ENCODE measurements around the gene BACE2. TPM values are rescaled to one million over a fixed set of nuclear protein-coding genes. Genes with fewer than 3 reads are reported as not detected.

Gene BACE2
- 21.3 and 23.2 TPM in 2 replicates for total RNA-seq
- polyA plus RNA-seq (2012) = 201 TPM

DNA sequence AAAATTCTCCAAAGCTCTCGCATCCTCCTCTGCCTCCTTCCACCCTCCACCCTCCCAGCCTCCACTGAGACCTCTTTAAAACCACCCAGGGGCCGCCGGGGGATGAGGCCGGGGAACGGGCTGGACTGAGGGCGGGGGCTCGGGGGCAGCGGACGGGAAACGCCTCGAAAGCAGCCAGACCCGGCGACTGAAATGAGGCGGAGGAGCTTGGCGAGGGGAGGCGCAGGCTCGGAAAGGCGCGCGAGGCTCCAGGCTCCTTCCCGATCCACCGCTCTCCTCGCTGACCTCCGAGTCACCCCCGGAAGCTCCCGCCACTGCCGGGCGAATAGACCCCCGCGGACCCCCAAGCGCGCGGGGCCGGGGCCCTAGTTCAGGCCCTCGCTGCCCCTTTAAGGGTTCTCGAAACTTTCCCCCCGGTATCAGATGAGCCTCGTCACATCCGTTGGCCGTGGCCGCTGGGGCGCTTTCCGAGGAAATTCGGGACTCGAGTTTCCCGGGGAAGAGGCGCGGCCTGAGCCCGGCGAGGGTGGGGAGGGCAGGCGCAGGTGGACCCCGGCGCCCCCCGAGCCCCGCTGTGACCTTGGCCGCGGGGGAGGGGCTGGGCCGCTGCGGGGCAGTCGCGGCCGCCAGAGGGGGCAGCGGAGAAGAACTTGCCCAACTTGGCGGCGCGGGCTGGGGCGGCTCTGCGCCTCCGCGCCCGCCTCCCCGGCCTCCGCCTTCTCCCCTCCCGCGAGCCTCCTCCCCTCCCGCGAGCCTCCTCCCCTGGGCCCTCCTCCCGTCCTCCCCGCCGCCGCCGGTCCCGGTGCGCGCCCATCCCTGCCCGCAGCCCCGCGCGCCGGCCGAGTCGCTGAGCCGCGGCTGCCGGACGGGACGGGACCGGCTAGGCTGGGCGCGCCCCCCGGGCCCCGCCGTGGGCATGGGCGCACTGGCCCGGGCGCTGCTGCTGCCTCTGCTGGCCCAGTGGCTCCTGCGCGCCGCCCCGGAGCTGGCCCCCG is at the start of gene BACE2:
TSS of gene BACE2 (plus strand) at position 813 of the 995 bp plus-strand sequence. CDS start at position 917, 104 bp downstream.
- DNase-seq (ENCODE audit: low read depth) = peak; percentile 71

DNA sequence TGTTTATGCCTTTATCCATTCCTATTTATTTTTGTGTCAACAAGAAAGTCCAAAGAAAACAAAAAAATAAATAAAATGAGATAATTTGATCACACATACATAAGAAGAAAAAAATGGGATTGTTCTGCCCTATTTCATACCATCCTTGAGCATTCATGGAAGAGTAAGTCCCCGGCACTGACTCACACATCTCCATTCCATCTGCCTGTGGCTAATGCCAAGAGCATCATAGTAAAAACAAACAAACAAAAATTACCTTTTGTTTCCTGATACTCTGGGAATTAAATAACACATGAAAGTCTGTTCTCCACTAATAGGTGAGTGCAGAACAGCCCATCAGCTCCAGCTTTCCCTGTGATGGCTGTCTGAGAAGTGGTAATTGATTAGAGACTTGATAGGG is 48.1 kb upstream of the BACE2 start:
- DNase-seq (ENCODE audit: low read depth) = no peak

- no peak for DNase-seq (ENCODE audit: low read depth)
Measured at GRCh38 chr21:41120997-41121396, 47.0 kb upstream of the BACE2 start.

DNA sequence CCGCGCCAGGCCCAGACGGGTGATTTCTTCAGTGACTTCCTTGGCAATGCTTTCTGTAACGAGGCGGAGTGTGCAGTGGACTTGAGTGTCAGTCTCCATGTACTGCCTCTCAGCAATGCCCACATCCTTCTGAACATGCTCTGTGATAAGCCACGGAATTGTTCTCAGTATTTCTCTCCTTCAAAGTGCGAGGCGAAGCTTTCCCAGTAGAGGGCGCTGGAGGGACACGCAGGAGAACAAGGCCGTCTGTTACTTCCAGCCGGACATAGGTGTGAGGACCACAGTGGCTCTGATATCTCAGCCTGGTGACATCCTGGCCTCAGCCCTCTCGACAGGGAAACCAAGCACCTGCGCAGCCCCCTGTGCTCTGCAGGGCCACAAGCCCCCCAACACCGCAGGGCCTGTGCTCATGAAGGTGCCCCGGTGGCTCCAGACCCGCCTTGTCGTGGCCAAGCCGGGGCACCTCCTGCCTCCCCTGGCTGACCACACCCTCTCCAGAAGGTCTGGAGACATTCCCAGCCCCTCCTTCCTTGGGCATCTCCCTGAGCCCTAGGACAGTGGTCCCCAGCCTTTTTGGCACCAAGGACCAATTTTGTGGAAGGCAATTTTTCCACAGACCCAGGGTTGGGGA is 46.1 kb upstream of the BACE2 start:
- peak; percentile 76 for DNase-seq (ENCODE audit: low read depth)

DNA sequence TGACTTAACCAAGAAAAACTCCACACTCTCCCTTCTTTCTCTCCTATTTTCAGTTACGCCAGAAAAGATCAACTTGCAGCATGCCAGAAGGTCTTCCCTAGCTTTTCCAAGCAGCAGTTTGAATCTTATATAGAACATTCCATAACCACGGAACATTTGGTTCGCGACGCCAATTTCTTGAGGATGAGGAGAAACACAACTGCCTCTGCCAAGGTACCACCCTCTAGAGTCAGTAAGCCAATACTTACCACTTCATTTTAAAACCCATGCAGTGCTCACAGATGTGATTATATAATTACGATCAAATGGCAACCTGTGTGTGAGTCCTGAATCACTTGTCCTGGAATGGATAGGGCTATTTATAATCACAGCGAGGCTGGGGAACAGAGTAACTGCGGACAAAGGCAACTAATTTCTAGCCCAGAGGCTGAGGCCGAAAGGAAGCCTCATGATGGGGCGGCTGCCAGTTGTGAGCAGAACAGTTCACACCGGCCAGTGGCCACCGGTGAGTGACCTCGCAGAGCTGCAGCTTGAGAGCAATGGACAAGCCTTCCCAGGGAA is 43.2 kb upstream of the BACE2 start:
- DNase-seq (ENCODE audit: low read depth) = no peak

DNA sequence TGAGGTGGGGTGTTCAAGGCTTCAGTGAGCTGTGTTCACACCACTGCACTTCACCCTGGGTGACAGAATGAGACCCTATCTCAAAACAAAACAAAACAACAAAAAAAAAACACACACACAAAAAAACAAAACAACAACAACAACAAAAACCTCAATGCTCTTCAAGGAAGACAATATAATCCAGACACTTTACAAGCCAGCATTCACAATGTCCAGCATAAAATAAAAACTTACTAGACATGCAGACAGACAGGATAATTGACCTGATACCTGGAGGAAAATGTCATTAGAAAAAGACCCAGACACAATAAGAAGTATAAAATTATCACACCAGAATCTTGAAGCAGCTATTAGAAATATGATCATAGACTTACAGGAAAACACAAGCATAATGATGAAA is 39.0 kb upstream of the BACE2 start:
- no peak for DNase-seq (ENCODE audit: low read depth)

- no peak for DNase-seq (ENCODE audit: low read depth)
Measured at GRCh38 chr21:41130883-41131282, 37.1 kb upstream of the BACE2 start.

DNA sequence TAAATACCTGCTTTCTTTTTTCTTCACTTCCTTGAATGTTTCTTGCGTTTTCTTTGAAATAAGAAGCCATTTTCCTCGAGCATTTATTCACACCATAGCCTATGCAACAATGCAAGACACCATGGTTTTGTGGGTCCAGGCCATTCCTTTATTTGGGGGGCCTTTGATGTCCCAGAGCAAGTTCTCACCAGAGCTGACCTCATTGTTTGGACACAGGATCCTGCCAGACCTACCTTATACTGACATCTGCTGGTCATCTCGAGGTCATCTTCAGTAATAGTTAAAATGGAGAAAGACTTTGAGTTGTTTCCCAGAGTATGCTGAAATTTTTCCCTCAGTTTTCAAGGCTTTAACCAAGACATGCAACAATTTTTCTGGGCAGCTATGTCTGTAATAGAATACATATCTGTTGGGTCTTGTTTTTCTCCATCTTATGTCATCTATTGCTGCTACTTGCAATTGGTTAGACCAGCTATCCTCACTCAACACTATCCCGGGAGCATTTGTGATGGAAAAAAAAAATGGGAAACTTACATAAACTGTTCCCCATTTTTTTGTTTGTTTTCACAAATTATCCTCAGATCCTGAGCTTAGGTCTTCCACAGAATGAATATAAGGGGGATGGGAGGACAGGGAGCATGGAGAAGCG is 34.0 kb upstream of the BACE2 start:
- DNase-seq (ENCODE audit: low read depth) = peak; percentile 59

- DNase-seq (ENCODE audit: low read depth) = no peak
Measured at GRCh38 chr21:41135746-41136145, 32.2 kb upstream of the BACE2 start.

DNA sequence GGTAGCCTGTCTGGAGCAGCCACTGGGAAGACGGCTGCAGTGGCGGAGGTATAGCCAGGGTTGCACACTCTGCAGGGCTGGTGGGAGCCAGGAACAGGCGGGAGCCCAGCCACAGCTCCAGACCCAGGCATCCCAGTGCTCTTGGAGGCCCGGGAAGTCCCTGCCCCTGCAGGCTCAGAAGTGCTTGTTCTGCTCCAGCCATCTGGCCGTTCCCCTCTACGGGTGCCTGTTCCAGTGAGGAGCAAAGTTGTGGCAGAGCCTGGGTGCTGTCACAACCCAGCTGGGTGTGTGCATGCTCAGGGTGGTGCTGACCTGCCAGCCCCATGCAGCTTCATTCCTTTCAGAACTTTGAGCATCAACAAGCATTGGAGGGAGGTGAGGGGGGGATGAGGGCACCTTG is 31.7 kb upstream of the BACE2 start:
- no peak for DNase-seq (ENCODE audit: low read depth)

DNA sequence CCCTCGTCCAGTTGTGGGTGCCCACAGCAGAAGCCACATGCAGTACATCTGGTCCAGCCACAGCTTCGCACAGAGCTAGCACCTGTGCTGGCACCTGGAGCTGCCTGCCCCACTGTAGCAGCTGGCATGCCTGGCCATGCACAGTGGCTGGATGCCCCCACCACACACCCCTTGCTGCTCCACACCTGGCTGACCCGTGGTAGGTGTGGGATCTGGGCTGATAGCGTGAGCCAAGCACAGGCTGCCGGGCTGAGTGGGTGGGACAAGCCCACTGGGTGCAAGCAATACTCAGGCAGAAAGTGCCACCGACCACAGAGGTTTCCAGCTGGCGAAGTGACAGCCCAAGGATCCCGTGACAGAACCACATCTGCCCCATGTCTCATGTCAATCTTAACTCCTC is 30.6 kb upstream of the BACE2 start:
- DNase-seq (ENCODE audit: low read depth) = no peak

- DNase-seq (ENCODE audit: low read depth) = no peak
Measured at GRCh38 chr21:41137889-41138288, 30.1 kb upstream of the BACE2 start.

- no peak for DNase-seq (ENCODE audit: low read depth)
Measured at GRCh38 chr21:41138711-41139110, 29.2 kb upstream of the BACE2 start.

- no peak for DNase-seq (ENCODE audit: low read depth)
Measured at GRCh38 chr21:41139275-41139674, 28.7 kb upstream of the BACE2 start.

- DNase-seq (ENCODE audit: low read depth) = no peak
Measured at GRCh38 chr21:41139951-41140350, 28.0 kb upstream of the BACE2 start.

DNA sequence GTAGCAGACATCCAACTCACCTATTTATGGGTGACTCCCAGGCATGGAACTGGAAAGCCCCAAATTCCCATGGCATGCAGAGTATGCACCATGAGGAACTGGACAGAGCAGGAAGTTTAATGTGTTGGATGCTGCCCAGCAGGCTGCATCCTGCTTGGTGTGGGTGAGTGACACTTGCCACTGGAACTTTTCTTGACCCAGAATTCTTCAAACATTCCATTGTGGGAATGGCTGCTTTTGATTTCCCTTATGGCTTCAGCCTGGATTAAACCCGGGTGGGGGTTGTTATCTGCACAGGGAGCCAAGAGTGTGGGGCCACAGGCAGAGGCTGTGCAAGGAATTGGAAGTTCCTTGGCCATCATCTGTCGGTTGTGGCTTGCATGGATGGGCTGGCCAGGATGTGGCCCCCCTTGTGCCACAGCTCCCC is 26.9 kb upstream of the BACE2 start:
- DNase-seq (ENCODE audit: low read depth) = peak; percentile 76

DNA sequence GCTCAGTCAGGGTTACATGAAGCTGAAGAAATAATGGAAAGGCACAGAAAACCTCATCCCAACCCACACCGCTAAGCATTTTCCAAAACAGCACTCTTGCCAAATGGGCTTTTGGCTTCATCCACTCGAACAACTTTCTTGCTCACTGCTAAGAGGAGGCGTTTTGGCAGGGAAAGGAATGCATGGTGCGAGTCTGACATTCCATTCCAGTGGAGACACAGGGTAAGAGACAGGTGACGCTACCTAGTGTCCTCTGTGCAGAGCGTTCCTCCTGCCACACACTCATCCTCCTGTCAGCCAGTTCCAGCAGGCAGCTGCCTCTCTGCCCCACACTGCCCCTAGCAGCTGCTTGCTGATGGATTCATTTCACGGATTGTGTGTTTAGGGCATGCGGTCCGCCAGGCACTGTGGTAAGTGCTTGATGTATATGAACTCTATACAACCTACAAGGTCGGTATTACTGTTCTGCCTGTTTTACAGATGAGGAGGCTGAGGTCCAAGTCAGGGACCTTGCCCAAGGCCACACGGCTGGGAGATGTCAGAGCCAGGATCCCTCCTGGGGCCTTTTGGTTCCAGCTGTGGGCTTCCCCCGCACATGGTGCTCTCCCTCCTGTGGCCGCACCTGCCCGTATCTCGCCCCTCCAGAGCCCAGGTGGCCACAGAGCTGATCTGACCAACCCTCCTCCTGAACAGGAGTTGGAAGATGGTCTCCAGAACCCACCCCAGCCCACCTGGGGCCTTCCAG is 25.7 kb upstream of the BACE2 start:
- peak; percentile 84 for DNase-seq (ENCODE audit: low read depth)

DNA sequence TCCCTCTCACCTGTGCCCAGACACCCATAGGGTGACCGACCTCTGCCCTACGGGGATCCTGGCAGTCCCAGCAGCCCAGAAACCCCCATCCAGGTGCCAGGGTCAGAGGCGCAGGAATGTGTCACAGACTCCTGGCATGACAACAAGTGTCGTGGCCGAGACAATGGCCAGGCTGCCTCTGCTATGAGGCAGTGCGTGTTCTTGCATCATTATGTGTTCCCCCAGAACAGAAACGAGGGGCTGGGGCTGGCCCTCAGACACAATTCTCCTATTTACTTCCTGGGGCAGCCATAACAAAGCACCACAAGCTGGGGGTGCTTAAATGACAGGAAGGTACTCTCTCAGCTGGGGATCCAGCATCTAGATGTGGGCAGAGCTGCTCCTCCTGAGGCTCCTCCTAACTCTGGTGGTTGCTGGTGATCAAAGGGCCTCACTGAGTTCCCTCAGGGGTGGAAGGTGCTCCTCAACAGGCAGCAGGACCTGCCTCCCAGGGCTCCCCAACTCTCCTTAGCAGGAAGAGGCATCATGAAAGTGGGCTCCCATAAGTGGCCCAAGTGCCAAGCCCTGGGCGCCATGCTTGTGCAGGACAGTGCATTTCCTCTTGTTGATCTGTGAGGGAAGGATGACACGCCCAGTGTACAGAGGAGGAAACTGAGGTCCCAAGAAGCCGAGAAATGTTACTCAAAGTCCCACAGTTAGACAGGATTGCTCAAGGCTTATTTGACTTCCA is 24.2 kb upstream of the BACE2 start:
- DNase-seq (ENCODE audit: low read depth) = no peak

- DNase-seq (ENCODE audit: low read depth) = no peak
Measured at GRCh38 chr21:41147096-41147978, 20.6 kb upstream of the BACE2 start.
